Measurements from ENCODE around the gene ERCC8. TPM values are rescaled to one million over a fixed set of nuclear protein-coding genes. Genes with fewer than 3 reads are reported as not detected.

Gene ERCC8
- total RNA-seq, 1 experiment from 2014 or later = 13.1 TPM

DNA sequence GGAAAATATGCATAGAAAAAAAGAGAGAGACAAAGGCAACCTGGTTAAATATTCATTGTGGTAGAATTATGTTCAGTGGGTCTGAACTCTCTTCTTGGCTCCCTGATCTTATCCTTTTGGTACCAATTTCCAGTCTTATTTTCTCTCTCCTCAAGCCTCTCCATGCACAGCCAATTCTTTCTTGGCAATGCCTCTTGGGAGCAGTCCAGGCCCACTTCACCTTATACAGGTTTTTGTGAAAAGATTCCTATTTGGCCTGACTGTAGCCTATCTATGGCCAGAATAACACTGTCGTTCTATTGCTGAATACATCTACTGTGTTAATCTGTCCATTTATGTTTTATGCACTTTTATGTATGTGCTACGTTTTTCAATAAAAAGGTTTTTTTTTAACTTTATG is 103.5 kb downstream of the ERCC8 start:
- DNase-seq (ENCODE audit: low spot score) = no peak

DNA sequence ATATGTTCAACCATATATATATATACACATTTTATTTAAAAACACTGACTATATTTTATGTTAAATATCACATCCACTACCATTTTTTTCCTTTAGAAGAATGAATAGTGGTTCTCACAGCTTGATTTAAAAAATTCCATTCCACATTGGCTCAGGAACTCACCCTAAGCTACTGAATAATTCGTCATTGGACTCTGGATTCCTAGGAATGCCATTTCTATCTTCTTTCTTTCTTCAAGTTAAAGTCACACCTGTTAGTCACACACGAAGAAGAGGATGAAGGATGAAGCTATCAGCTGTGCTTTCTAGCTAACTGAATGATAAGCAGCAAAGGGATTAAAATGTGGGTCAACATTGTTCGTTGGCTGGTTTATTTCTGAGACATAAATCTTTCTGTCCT is 108.7 kb downstream of the ERCC8 start:
- DNase-seq (ENCODE audit: low spot score) = peak; percentile 24

DNA sequence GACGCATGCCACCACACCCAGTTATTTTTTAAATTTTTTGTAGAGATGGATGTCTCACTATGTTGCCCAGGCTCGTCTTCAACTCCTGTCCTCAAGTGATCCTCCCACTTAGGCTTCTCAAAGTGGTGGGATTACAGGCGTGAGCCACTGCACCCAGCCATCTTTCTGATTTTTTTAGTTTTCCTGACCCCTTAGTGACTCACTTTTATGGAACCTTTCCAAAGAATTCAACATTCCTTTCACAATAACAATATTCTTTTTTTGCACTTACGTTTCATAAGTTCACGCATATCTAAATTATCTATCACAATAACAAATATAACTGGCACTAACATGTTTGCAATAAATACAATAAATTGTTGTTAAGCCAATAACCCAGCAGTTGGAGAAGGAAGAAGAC is 109.3 kb downstream of the ERCC8 start:
- no peak for DNase-seq (ENCODE audit: low spot score)

DNA sequence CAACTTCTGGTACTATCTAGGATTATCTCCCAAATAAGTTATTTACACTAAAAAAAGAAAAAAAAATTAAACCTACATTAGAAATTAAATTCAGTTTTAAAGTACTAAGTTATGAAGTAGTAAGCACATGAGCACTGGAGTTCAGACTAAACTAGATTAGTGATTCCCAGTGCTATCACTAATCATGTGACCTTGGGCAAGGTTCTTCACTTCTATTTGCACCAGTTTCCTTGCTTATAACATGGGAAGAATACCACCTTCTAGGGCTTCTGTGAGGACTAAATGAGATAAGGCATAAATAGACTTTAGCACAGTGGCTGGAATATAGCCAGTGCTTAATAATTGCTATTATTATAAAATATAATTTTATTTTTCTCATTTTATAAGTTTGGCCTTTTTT is 111.3 kb downstream of the ERCC8 start:
- DNase-seq (ENCODE audit: low spot score) = no peak

DNA sequence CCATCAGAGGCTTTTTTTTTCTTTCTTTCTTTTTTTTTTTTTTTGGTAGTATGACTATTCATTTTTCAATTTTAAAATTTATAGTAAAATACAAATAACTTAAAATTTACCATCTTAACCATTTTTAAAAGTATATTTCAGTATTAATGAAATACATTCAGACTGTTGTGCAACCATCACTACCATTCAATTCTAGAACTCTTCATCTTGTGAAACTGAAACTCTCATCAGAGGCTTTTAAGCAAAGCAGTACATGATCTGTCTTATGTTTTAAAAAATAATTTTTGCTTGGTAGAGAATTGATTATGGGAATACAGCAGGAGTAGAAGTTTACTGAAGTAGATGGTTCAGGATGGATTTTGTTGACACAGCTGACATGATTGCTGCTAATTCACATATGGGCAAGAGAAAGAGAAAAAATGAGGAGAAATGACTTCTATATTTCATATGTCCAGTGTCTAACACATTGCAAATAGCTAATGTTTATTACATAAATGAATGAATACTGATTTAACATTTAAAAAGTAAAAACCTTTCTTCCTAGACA is 114.2 kb downstream of the ERCC8 start:
- no peak for DNase-seq (ENCODE audit: low spot score)

DNA sequence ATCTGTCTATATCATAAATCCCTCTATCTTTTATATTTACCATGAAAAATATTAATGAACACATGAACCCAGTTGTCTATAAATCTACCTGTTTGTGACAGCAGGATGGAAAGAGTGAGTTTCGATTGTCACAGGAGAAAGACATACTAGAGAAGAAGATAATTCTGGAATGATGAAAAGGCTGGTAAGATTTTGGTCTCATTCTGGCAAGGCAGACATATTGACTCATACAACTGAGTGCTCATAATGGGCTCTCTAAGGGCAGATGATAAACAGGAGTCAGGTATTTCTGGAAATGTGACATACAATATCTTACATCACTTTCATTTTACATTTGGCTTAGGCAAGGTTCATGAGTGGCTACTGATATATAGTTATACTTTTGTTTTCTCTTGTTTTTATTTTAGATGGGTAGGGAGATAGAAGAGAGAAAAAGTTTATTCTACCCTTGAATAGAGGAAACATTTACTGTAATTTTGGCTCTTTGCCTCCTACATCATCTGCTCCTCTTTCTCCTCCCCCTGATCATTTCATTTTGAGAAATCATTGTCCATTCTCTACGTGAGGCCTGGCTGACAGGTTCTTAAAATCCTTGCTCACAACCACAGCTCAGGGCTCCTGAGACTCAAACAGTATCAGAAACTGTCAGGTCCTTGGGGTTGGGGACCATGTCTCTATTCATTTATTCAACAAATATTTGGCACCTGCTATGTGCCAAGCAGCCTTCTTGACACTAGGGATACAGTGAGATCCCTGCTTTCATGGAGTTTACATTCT is 115.2 kb downstream of the ERCC8 start:
- no peak for DNase-seq (ENCODE audit: low spot score)

DNA sequence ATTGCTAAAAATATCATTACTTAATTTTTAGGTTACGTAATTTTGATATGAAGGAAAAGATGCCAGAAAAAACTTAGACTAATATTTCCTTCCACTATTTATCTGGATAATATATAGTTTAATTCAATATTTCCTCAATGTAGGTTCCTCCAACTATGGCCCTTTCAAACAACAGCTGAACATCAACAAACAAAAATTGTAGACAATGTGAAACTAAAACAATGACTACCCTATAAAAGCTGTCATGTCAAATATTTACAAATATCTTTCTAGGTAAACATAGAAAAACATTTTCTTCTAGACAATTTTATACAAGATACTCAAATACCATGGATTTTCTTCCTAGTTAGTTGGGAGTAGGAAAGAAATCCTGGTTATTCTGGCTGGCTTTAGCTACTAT is 117.7 kb downstream of the ERCC8 start:
- no peak for DNase-seq (ENCODE audit: low spot score)

DNA sequence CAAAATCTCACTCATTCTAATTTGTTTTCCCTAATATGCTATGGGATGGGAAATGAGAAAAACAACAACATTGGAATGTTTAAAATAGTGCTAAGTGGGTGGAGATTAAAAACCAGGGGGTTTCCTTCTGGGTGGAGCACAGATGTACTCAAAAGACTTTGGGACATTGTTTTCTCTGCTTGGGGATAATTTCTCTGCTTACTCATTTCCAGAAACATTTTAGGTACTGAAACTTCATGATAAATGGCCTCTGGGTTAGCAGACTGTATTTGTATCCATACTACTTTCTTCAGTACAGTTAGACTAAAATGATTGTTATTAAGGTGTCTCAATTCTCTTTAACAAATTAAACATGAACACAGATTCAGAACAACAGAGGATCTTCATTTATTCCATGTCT is 118.2 kb downstream of the ERCC8 start:
- no peak for DNase-seq (ENCODE audit: low spot score)

Other genes with a start within 250 kb of the ERCC8 start
- gene DEPDC1B, start 244.9 kb downstream of the ERCC8 start, total RNA-seq (2014; rRNA removed; shearing (Covaris generic)) = 34.4 and 35.0 TPM in 2 replicates
- gene ELOVL7, start 100.8 kb downstream of the ERCC8 start, total RNA-seq (2014; rRNA removed; shearing (Covaris generic)) = 7.2 and 8.2 TPM in 2 replicates
- 59.5 and 74.3 TPM in 2 replicates for gene NDUFAF2, start 135 bp upstream of the ERCC8 start, total RNA-seq (2014; rRNA removed; shearing (Covaris generic))
- gene SMIM15, start 217.4 kb upstream of the ERCC8 start, total RNA-seq (2014; rRNA removed; shearing (Covaris generic)) = 80.4 and 115 TPM in 2 replicates